PC-9 (cell line): ENCODE measurements around the gene PCNT.
"Not testable (repeated sequence)": the region's sequence is repeated elsewhere in the genome, so short reads cannot be mapped to it uniquely, and the experiment has no call there.

Experiments
- CTCF ChIP-seq: fragments of 200-600 bp; sonication (generic); conservative IDR thresholded peaks from 2 replicates; pipeline ENCODE4 v1.6.1; 2017; ENCODE audit warnings: mixed run types, antibody characterized with exemption, mild to moderate bottlenecking, moderate library complexity
- EZH2 ChIP-seq: fragments of 200-600 bp; sonication (generic); IDR thresholded peaks from 2 replicates; pipeline ENCODE4 v1.8.0; 2017; ENCODE audit warnings: antibody characterized with exemption, low read depth

DNA sequence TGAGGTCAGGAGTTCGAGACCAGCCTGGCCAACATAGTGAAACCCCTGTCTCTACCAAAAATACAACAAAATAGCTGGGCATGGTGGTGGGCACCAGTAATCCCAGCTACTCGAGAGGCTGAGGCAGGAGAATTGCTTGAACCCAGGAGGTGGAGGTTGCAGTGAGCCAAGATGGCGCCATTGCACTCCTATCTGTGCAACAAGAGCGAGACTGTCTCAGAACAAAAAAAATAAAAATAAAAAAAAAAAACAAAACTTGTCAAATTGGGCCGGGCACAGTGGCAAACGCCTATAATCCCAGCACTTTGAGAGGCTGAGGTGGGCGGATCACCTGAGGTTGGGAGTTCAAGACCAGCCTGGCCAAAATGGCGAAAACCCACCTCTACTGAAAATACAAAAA lies 13.7 kb upstream of the PCNT start:
- TF ChIP-seq CTCF, EZH2: not testable (repeated sequence)
